WTC11 (cell line): ENCODE results near the gene FBXO9. TPM values are rescaled to one million over a fixed set of nuclear protein-coding genes. Genes with fewer than 3 reads are reported as not detected.

Experiments used
- ATAC-seq: fragments of 200-7000 bp; cut with Tn5 transposase; 2 replicates; pipeline ENCODE4 v1.10.0; 2021; ENCODE audit warnings: mild to moderate bottlenecking, moderate library complexity
- CTCF ChIA-PET: fragments of 300-600 bp; sonication (Branson Sonifier 250); formaldehyde crosslinking; loops from one replicate; lab custom pipeline; 2021; ENCODE audit warnings: antibody characterized with exemption; lab: Charles Lee
- POLR2A ChIA-PET: fragments of 350-600 bp; sonication (Branson Sonifier 250); formaldehyde crosslinking; loops from one replicate; lab custom pipeline; 2021; ENCODE audit warnings: antibody characterized with exemption; lab: Charles Lee
- DNase-seq: peaks from one replicate; pipeline ENCODE4 v3.0.0; 2021; ENCODE audit warnings: low spot score
- H3K27ac Mint-ChIP-seq: 2 replicates; pipeline ENCODE4 v1.8.0; 2021; ENCODE audit warnings: mixed read lengths
- H3K27me3 Mint-ChIP-seq: 2 replicates; pipeline ENCODE4 v1.8.0; 2021; ENCODE audit warnings: low read depth, mild to moderate bottlenecking, moderate library complexity, mixed read lengths
- H3K36me3 Mint-ChIP-seq: 2 replicates; pipeline ENCODE4 v1.8.0; 2021; ENCODE audit warnings: mixed read lengths
- H3K4me1 Mint-ChIP-seq: 2 replicates; pipeline ENCODE4 v1.8.0; 2022; ENCODE audit warnings: mixed read lengths
- H3K4me3 Mint-ChIP-seq: 2 replicates; pipeline ENCODE4 v1.8.0; 2021; ENCODE audit warnings: mild to moderate bottlenecking, moderate library complexity, mixed read lengths
- H3K9me3 Mint-ChIP-seq: 2 replicates; pipeline ENCODE4 v1.8.0; 2021; ENCODE audit warnings: mixed read lengths
- ARID4B ChIP-seq: sonication (generic); formaldehyde crosslinking; IDR thresholded peaks from 2 replicates; pipeline ENCODE4 v1.8.0; 2023; ENCODE audit warnings: missing genetic modification reagents, mild to moderate bottlenecking, borderline replicate concordance
- CBFB ChIP-seq: sonication (generic); formaldehyde crosslinking; IDR thresholded peaks from 2 replicates; pipeline ENCODE4 v1.8.1; 2022; ENCODE audit warnings: mild to moderate bottlenecking, low read depth, missing genetic modification reagents
- E2F1 ChIP-seq: sonication (generic); formaldehyde crosslinking; IDR thresholded peaks from 2 replicates; pipeline ENCODE4 v1.8.0; 2022; ENCODE audit warnings: mild to moderate bottlenecking, missing genetic modification reagents
- E2F4 ChIP-seq: sonication (generic); formaldehyde crosslinking; IDR thresholded peaks from 2 replicates; pipeline ENCODE4 v1.8.1; 2022; ENCODE audit warnings: low read depth, mild to moderate bottlenecking, moderate library complexity, missing genetic modification reagents, borderline replicate concordance
- ELF4 ChIP-seq: sonication (generic); formaldehyde crosslinking; IDR thresholded peaks from 2 replicates; pipeline ENCODE4 v1.8.1; 2022; ENCODE audit warnings: low read depth, mild to moderate bottlenecking, moderate library complexity, missing genetic modification reagents
- FOXK1 ChIP-seq: sonication (generic); formaldehyde crosslinking; IDR thresholded peaks from 2 replicates; pipeline ENCODE4 v1.8.0; 2022; ENCODE audit warnings: mild to moderate bottlenecking, moderate library complexity, missing genetic modification reagents
- IRF2 ChIP-seq: sonication (generic); formaldehyde crosslinking; IDR thresholded peaks from 2 replicates; pipeline ENCODE4 v1.8.0; 2022; ENCODE audit warnings: low read depth, missing genetic modification reagents, borderline replicate concordance
- JUN ChIP-seq: sonication (generic); formaldehyde crosslinking; IDR thresholded peaks from 2 replicates; pipeline ENCODE4 v1.8.0; 2023; ENCODE audit warnings: mild to moderate bottlenecking, missing genetic modification reagents
- MYBL2 ChIP-seq: sonication (generic); formaldehyde crosslinking; IDR thresholded peaks from 2 replicates; pipeline ENCODE4 v1.8.1; 2023; ENCODE audit warnings: mild to moderate bottlenecking, moderate library complexity, missing genetic modification reagents
- NFYB ChIP-seq: sonication (generic); formaldehyde crosslinking; conservative IDR thresholded peaks from 2 replicates; pipeline ENCODE4 v1.8.0; 2022; ENCODE audit warnings: low read depth, missing genetic modification reagents
- NR1H2 ChIP-seq: sonication (generic); formaldehyde crosslinking; IDR thresholded peaks from 2 replicates; pipeline ENCODE4 v1.9.0; 2021; ENCODE audit warnings: mild to moderate bottlenecking, moderate library complexity, missing genetic modification reagents
- NR3C1 ChIP-seq: sonication (generic); formaldehyde crosslinking; conservative IDR thresholded peaks from 2 replicates; pipeline ENCODE4 v1.8.1; 2023; ENCODE audit warnings: low read depth, mild to moderate bottlenecking, missing genetic modification reagents
- PRRX2 ChIP-seq: fragments of 250-450 bp; sonication (Bioruptor Pico); IDR thresholded peaks from 2 replicates; pipeline ENCODE4 v1.8.0; 2021; ENCODE audit warnings: mild to moderate bottlenecking
- RELA ChIP-seq: sonication (generic); formaldehyde crosslinking; IDR thresholded peaks from 2 replicates; pipeline ENCODE4 v1.8.1; 2022; ENCODE audit warnings: missing genetic modification reagents, mild to moderate bottlenecking, borderline replicate concordance
- SP1 ChIP-seq: sonication (generic); formaldehyde crosslinking; conservative IDR thresholded peaks from 2 replicates; pipeline ENCODE4 v1.8.1; 2022; ENCODE audit warnings: missing genetic modification reagents
- TP53 ChIP-seq: sonication (generic); formaldehyde crosslinking; IDR thresholded peaks from 2 replicates; pipeline ENCODE4 v1.8.1; 2023; ENCODE audit warnings: mild to moderate bottlenecking, missing genetic modification reagents
- USF1 ChIP-seq: sonication (generic); formaldehyde crosslinking; IDR thresholded peaks from 2 replicates; pipeline ENCODE4 v1.8.0; 2022; ENCODE audit warnings: mild to moderate bottlenecking, missing genetic modification reagents
- ZBTB21 ChIP-seq: sonication (generic); formaldehyde crosslinking; IDR thresholded peaks from 2 replicates; pipeline ENCODE4 v1.8.1; 2023; ENCODE audit warnings: mild to moderate bottlenecking, missing genetic modification reagents, borderline replicate concordance
- ZMAT4 ChIP-seq: fragments of 250-450 bp; sonication (Bioruptor Pico); IDR thresholded peaks from 2 replicates; pipeline ENCODE4 v1.9.0; 2021; ENCODE audit warnings: mild to moderate bottlenecking
- ZNF138 ChIP-seq: sonication (generic); formaldehyde crosslinking; conservative IDR thresholded peaks from 2 replicates; pipeline ENCODE4 v1.8.1; 2022; ENCODE audit warnings: mild to moderate bottlenecking, moderate library complexity, missing genetic modification reagents
- ZNF232 ChIP-seq: sonication (generic); formaldehyde crosslinking; IDR thresholded peaks from 2 replicates; pipeline ENCODE4 v1.8.0; 2022; ENCODE audit warnings: mild to moderate bottlenecking, missing genetic modification reagents
- ZNF396 ChIP-seq: fragments of 250-450 bp; sonication (Bioruptor Pico); IDR thresholded peaks from 2 replicates; pipeline ENCODE4 v1.8.0; 2021; ENCODE audit warnings: mild to moderate bottlenecking, moderate library complexity, borderline replicate concordance
- ZNF416 ChIP-seq: fragments of 250-450 bp; sonication (Bioruptor Pico); IDR thresholded peaks from 2 replicates; pipeline ENCODE4 v1.9.0; 2021; ENCODE audit warnings: mild to moderate bottlenecking, inconsistent platforms
- ZNF425 ChIP-seq: fragments of 250-450 bp; sonication (Bioruptor Pico); conservative IDR thresholded peaks from 2 replicates; pipeline ENCODE4 v1.9.0; 2021; ENCODE audit warnings: mild to moderate bottlenecking
- ZNF512 ChIP-seq: sonication (generic); formaldehyde crosslinking; IDR thresholded peaks from 2 replicates; pipeline ENCODE4 v1.8.1; 2022; ENCODE audit warnings: missing genetic modification reagents, borderline replicate concordance
- total RNA-seq: library from RNA; stranded (reverse); gene quantifications from 3 replicates; pipeline ENCODE4 v1.2.3, GENCODE V29; 2021

FBXO9 gene
- total RNA-seq, 1 experiment from 2014 or later = 54.4 TPM

GRCh38 chr6:53115113-53115512, 49.9 kb downstream of the FBXO9 start:
- Mint-ChIP-seq H3K9me3 (peaks cover 19% of the 10 kb centered on the region), H3K36me3 (peaks cover 6% of the 10 kb centered on the region), H3K27ac (no peak overlapping the region), H3K4me3 (no peak overlapping the region), H3K4me1 (peaks cover 21% of the 10 kb centered on the region)
- no peak for ATAC-seq
- ChIA-PET POLR2A (interaction anchor here (0.8 kb wide), 1 partner anchor 73 kb away, joined by 5 read pairs; no protein-coding TSS in a partner anchor), CTCF (no interaction called here)
- no peak for DNase-seq
- TF ChIP-seq E2F1 (CRISPR knock-in tag) = no peak
- no peak for TF ChIP-seq ELF4 (CRISPR knock-in tag)
- no peak for TF ChIP-seq FOXK1 (CRISPR knock-in tag)
- TF ChIP-seq NR1H2 = no peak
- TF ChIP-seq ZNF138 (CRISPR knock-in tag) = no peak
- TF ChIP-seq ZNF416 = no peak
- no peak for TF ChIP-seq JUN (CRISPR knock-in tag)
- no peak for TF ChIP-seq ZNF425 (CRISPR knock-in tag)
- no peak for TF ChIP-seq ZNF512 (CRISPR knock-in tag)
- TF ChIP-seq ZBTB21 (CRISPR knock-in tag) = no peak
- TF ChIP-seq ZNF232 (CRISPR knock-in tag) = no peak
- no peak for TF ChIP-seq NR3C1 (CRISPR knock-in tag)
- TF ChIP-seq TP53 (CRISPR knock-in tag) = no peak
- TF ChIP-seq USF1 (CRISPR knock-in tag) = no peak
- TF ChIP-seq SP1 (CRISPR knock-in tag) = no peak
- no peak for TF ChIP-seq PRRX2 (CRISPR knock-in tag)
- no peak for TF ChIP-seq ZMAT4
- TF ChIP-seq, all 79 proteins: peak for 0
- H3K27me3 Mint-ChIP-seq = no peaks in the 10 kb centered on the region; the same call in 1 of the 2 replicates

GRCh38 chr6:53115741-53116140, 50.5 kb downstream of the FBXO9 start:
- CTCF ChIA-PET = no interaction called here

More at GRCh38 chr6:53115741-53116140, 50.5 kb downstream of the FBXO9 start:
- Mint-ChIP-seq H3K4me1 (peaks cover 27% of the 10 kb centered on the region), H3K4me3 (no peak overlapping the region), H3K27ac (no peak overlapping the region), H3K9me3 (peaks cover 19% of the 10 kb centered on the region), H3K27me3 (no peaks in the 10 kb centered on the region; the same call in 1 of the 2 replicates), H3K36me3 (peaks cover 6% of the 10 kb centered on the region)
- TF ChIP-seq NFYB (CRISPR knock-in tag) (no peak), MYBL2 (CRISPR knock-in tag) (no peak), ARID4B (no peak), E2F4 (CRISPR knock-in tag) (no peak), ZNF396 (CRISPR knock-in tag) (no peak), CBFB (no peak), NR3C1 (CRISPR knock-in tag) (no peak), PRRX2 (CRISPR knock-in tag) (no peak), RELA (CRISPR knock-in tag) (no peak), IRF2 (CRISPR knock-in tag) (no peak), ZNF138 (CRISPR knock-in tag) (no peak)
- POLR2A ChIA-PET = interaction anchor here (0.8 kb wide), 1 partner anchor 72 kb away, joined by 5 read pairs; no protein-coding TSS in a partner anchor
- ATAC-seq (no peak), DNase-seq (no peak)
